HCT116 (cell line): Measurements from ENCODE around the gene ARHGEF37. TPM values are rescaled to one million over a fixed set of nuclear protein-coding genes. Genes with fewer than 3 reads are reported as not detected.

Experiments used
- ATAC-seq: fragments of 200-7000 bp; cut with Tn5 transposase; 2 replicates; pipeline ENCODE4 v1.9.1; 2020; ENCODE audit warnings: mild to moderate bottlenecking, moderate library complexity
- BruUV-seq: library from RNA; stranded (reverse); fragments of 400-500 nt; replicated peaks from 2 replicates; lab custom pipeline; 2021; lab: Mats Ljungman, UMichigan
- CTCF ChIA-PET: fragments of 300-600 bp; sonication (Branson Sonifier 250); formaldehyde crosslinking; loops from one replicate; lab custom pipeline; 2021; ENCODE audit warnings: antibody characterized with exemption; lab: Charles Lee
- POLR2A ChIA-PET: fragments of 300-600, 350-600 bp; sonication (Branson Sonifier 250); formaldehyde crosslinking; loops from one replicate; lab custom pipeline; 2021; ENCODE audit warnings: antibody characterized with exemption; lab: Charles Lee
- RAD21 ChIA-PET, 2 experiments: fragments of 300-600 bp; sonication (Branson Sonifier 250); formaldehyde crosslinking; loops; one replicate each; lab custom pipeline; 2023; ENCODE audit warnings: low total read pairs in 2 of 2; ENCODE audit not compliant: uncharacterized antibody in 2 of 2, unreplicated experiment in 2 of 2, low non-redundant PET in 1 of 2; lab: Charles Lee
- DNase-seq: peaks from one replicate; pipeline ENCODE4 v3.0.0-alpha.2; 2010; ENCODE audit warnings: low read depth, low spot score
- H2AFZ ChIP-seq: fragments of 200-600 bp; shearing (Covaris generic), sonication (generic); 2 replicates; pipeline ENCODE4 v1.6.1; 2017; ENCODE audit warnings: low read depth, mixed run types, mixed read lengths, antibody characterized with exemption, low read length; ENCODE audit not compliant: poor library complexity, severe bottlenecking
- H3K27ac ChIP-seq: 2 replicates; pipeline ENCODE4 v1.5.1; 2012; ENCODE audit warnings: low read depth, low read length
- H3K27me3 ChIP-seq: fragments of 200-600 bp; sonication (generic); 2 replicates; pipeline ENCODE4 v1.6.1; 2016; ENCODE audit warnings: mixed run types, low read length, mixed read lengths; ENCODE audit not compliant: insufficient read depth
- H3K36me3 ChIP-seq, 2 experiments: fragments of 200-500 bp in 1 of 2; fragments of 200-600 bp in 1 of 2; sonication (Bioruptor generic) in 1 of 2; sonication (generic) in 1 of 2; 2 replicates each; pipeline versions ENCODE4 v1.5.1 to v1.6.1; 2014 to 2016; ENCODE audit warnings: low read length in 2 of 2, inconsistent platforms in 1 of 2, mixed read lengths in 1 of 2, mixed run types in 1 of 2; ENCODE audit not compliant: insufficient read depth in 2 of 2, control insufficient read depth in 1 of 2
- H3K4me1 ChIP-seq, 2 experiments: fragments of 200-600 bp in 1 of 2; sonication (generic) in 1 of 2; 2 replicates each; pipeline versions ENCODE4 v1.5.1 to v1.6.1; 2012 to 2017; ENCODE audit warnings: low read length in 2 of 2, inconsistent platforms in 1 of 2, mild to moderate bottlenecking in 1 of 2, mixed read lengths in 1 of 2, mixed run types in 1 of 2, moderate library complexity in 1 of 2; ENCODE audit not compliant: insufficient read depth in 2 of 2, control insufficient read depth in 1 of 2
- H3K4me2 ChIP-seq: fragments of 200-600 bp; sonication (generic); 2 replicates; pipeline ENCODE4 v1.6.1; 2017; ENCODE audit warnings: mixed run types, low read length, mixed read lengths
- H3K4me3 ChIP-seq, 2 experiments: fragments of 200-600 bp in 1 of 2; sonication (generic) in 1 of 2; replicated peaks in 1 of 2; 2 replicates each; pipeline ENCODE4 v1.5.1; 2011 to 2016; ENCODE audit warnings: low read length in 2 of 2, control low read depth in 1 of 2, low read depth in 1 of 2, mild to moderate bottlenecking in 1 of 2, mixed read lengths in 1 of 2, mixed run types in 1 of 2
- H3K79me2 ChIP-seq: fragments of 200-600 bp; sonication (generic); 2 replicates; pipeline ENCODE4 v1.6.1; 2017; ENCODE audit warnings: mild to moderate bottlenecking, mixed run types, low read length, moderate library complexity, mixed read lengths; ENCODE audit not compliant: insufficient read depth
- H3K9ac ChIP-seq: fragments of 200-600 bp; sonication (generic); 2 replicates; pipeline ENCODE4 v1.6.1; 2016; ENCODE audit warnings: low read length, mixed read lengths
- H3K9me2 ChIP-seq: fragments of 200-600 bp; sonication (generic), shearing (Covaris generic); 2 replicates; pipeline ENCODE4 v1.6.1; 2017; ENCODE audit warnings: mixed run types, mild to moderate bottlenecking, moderate library complexity; ENCODE audit not compliant: insufficient read depth
- H3K9me3 ChIP-seq, 2 experiments: fragments of 200-500 bp in 1 of 2; fragments of 200-600 bp in 1 of 2; sonication (Bioruptor generic) in 1 of 2; sonication (generic) in 1 of 2; 2 replicates each; pipeline ENCODE4 v1.6.1; 2014 to 2017; ENCODE audit warnings: low read length in 2 of 2, mixed read lengths in 2 of 2, inconsistent platforms in 1 of 2, low read depth in 1 of 2, mild to moderate bottlenecking in 1 of 2, mixed run types in 1 of 2, moderate library complexity in 1 of 2; ENCODE audit not compliant: control insufficient read depth in 1 of 2, insufficient read depth in 1 of 2
- H4K20me1 ChIP-seq: fragments of 200-600 bp; sonication (generic), shearing (Covaris generic); 2 replicates; pipeline ENCODE4 v1.6.1; 2017; ENCODE audit warnings: mixed run types, mild to moderate bottlenecking, moderate library complexity; ENCODE audit not compliant: insufficient read depth
- ATF3 ChIP-seq: IDR thresholded peaks from 2 replicates; pipeline ENCODE4 v1.6.1; 2012
- CBX3 ChIP-seq: IDR thresholded peaks from 2 replicates; pipeline ENCODE4 v1.6.1; 2012; ENCODE audit warnings: low read depth
- CTCF ChIP-seq, 3 experiments: fragments of 200-600 bp in 1 of 3; sonication (generic) in 1 of 3; IDR thresholded peaks in 2 of 3; conservative IDR thresholded peaks in 1 of 3; 2 replicates each; pipeline ENCODE4 v1.5.1; 2012 to 2017; ENCODE audit warnings: low read depth in 2 of 3, low read length in 2 of 3, antibody characterized with exemption in 1 of 3, borderline replicate concordance in 1 of 3, control low read depth in 1 of 3, mild to moderate bottlenecking in 1 of 3, mixed read lengths in 1 of 3, mixed run types in 1 of 3, moderate library complexity in 1 of 3; ENCODE audit not compliant: insufficient read depth in 1 of 3
- EGR1 ChIP-seq: IDR thresholded peaks from 2 replicates; pipeline ENCODE4 v1.6.1; 2012; ENCODE audit warnings: low read depth
- ELF1 ChIP-seq: IDR thresholded peaks from 2 replicates; pipeline ENCODE4 v1.6.1; 2012; ENCODE audit warnings: low read depth, borderline replicate concordance
- EZH2 ChIP-seq: fragments of 200-600 bp; sonication (generic); IDR thresholded peaks from 2 replicates; pipeline ENCODE4 v1.6.1; 2017; ENCODE audit warnings: antibody characterized with exemption, mixed run types
- EZH2phosphoT487 ChIP-seq: fragments of 200-600 bp; IDR thresholded peaks from 2 replicates; pipeline ENCODE4 v1.6.1; 2018; ENCODE audit warnings: antibody characterized with exemption, borderline replicate concordance
- FOSL1 ChIP-seq: IDR thresholded peaks from 2 replicates; pipeline ENCODE4 v1.6.1; 2012; ENCODE audit warnings: low read depth
- MAX ChIP-seq: IDR thresholded peaks from 2 replicates; pipeline ENCODE4 v1.6.1; 2012
- POLR2A ChIP-seq: IDR thresholded peaks from 2 replicates; pipeline ENCODE4 v1.7.0; 2011; ENCODE audit warnings: borderline replicate concordance; ENCODE audit not compliant: insufficient read depth, insufficient read length; ENCODE audit errors: extremely low read depth
- POLR2AphosphoS5 ChIP-seq: IDR thresholded peaks from 2 replicates; pipeline ENCODE4 v1.6.1; 2011; ENCODE audit warnings: mild to moderate bottlenecking, low read depth, low read length, moderate library complexity
- RAD21 ChIP-seq: IDR thresholded peaks from 2 replicates; pipeline ENCODE4 v1.6.1; 2012; ENCODE audit warnings: low read depth, mild to moderate bottlenecking
- REST ChIP-seq: IDR thresholded peaks from 2 replicates; pipeline ENCODE4 v1.6.1; 2012; ENCODE audit warnings: low read depth
- SIN3A ChIP-seq: IDR thresholded peaks from 2 replicates; pipeline ENCODE4 v1.6.1; 2012; ENCODE audit warnings: low read depth
- SP1 ChIP-seq: IDR thresholded peaks from 2 replicates; pipeline ENCODE4 v1.6.1; 2012; ENCODE audit warnings: low read depth
- SRF ChIP-seq: IDR thresholded peaks from 2 replicates; pipeline ENCODE4 v1.6.1; 2012; ENCODE audit warnings: low read depth
- YY1 ChIP-seq: IDR thresholded peaks from 2 replicates; pipeline ENCODE4 v1.6.1; 2011; ENCODE audit warnings: low read length, low read depth, moderate library complexity, mild to moderate bottlenecking; ENCODE audit not compliant: insufficient replicate concordance; ENCODE audit errors: extremely low read depth
- ZBTB33 ChIP-seq: IDR thresholded peaks from 2 replicates; pipeline ENCODE4 v1.6.1; 2011; ENCODE audit warnings: mild to moderate bottlenecking, low read length, moderate library complexity; ENCODE audit not compliant: insufficient replicate concordance; ENCODE audit errors: extremely low read depth
- ZNF274 ChIP-seq: fragments of 200-500 bp; sonication (Bioruptor generic); IDR thresholded peaks from 2 replicates; pipeline ENCODE4 v1.6.1; 2014; ENCODE audit warnings: mild to moderate bottlenecking, low read depth, low read length, inconsistent platforms
- intact Hi-C: fragments of 100-400 bp; cut with micrococcal nuclease; formaldehyde crosslinking; loops from 2 replicates; pipeline ENCODE4 v1.10.0; 2022
- total RNA-seq: library from RNA; stranded (reverse); gene quantifications from one replicate; pipeline ENCODE4 v1.2.1, GENCODE V29; 2021; ENCODE audit not compliant: unreplicated experiment

Gene ARHGEF37
- total RNA-seq, 1 experiment from 2014 or later, result 7.0 TPM

GRCh38 chr5:149532413-149532812, 48.9 kb upstream of the ARHGEF37 start:
- H3K9me3 ChIP-seq, result no peaks in the 10 kb centered on the region
- H3K4me3 ChIP-seq, result no peak overlapping the region
- ChIA-PET RAD21 (no interaction called here), CTCF (no interaction called here), POLR2A (no interaction called here)
- H3K4me1 ChIP-seq, result peaks cover 4 to 39% of the 10 kb centered on the region in 2 experiments
- peaks cover 100% of the 10 kb centered on the region for H3K79me2 ChIP-seq
- no peak overlapping the region for H3K9ac ChIP-seq
- no peak for TF ChIP-seq FOSL1
- no peak for TF ChIP-seq MAX
- TF ChIP-seq YY1, result no peak
- TF ChIP-seq ZNF274, result no peak
- TF ChIP-seq SRF, result no peak
- TF ChIP-seq ZBTB33, result no peak
- TF ChIP-seq POLR2AphosphoS5, result no peak
- TF ChIP-seq EZH2, result no peak
- no peak for TF ChIP-seq EZH2phosphoT487
- TF ChIP-seq SIN3A, result no peak
- no peak for TF ChIP-seq EGR1
- no peak for TF ChIP-seq ELF1
- no peak for TF ChIP-seq REST
- TF ChIP-seq ATF3, result no peak
- TF ChIP-seq SP1, result no peak
- no peak for TF ChIP-seq CBX3
- no peak for TF ChIP-seq RAD21
- TF ChIP-seq CTCF (IDR thresholded peaks at IDR 0.05 in 2 of 3, conservative IDR thresholded peaks at IDR 0.05 in 1 of 3; ENCODE audit: borderline replicate concordance in 1 of 3, insufficient read depth in 1 of 3, low read depth in 2 of 3, low read length in 2 of 3), result no peak
- TF ChIP-seq POLR2A, result no peak
- intact Hi-C loops, result loop anchor here (5.0 kb wide), 1 partner anchor 35 kb away; no protein-coding TSS in a partner anchor
- H3K27ac ChIP-seq, result no peak overlapping the region
- DNase-seq (no peak), ATAC-seq (no peak)
- peaks cover 57% of the 10 kb centered on the region for H4K20me1 ChIP-seq
- no peaks in the 10 kb centered on the region for H3K9me2 ChIP-seq
- H2AFZ ChIP-seq, result no peak overlapping the region
- H3K4me2 ChIP-seq, result no peak overlapping the region
- BruUV-seq, result no TSS peak
- no peaks in the 10 kb centered on the region for H3K27me3 ChIP-seq
- peaks cover 3 to 23% of the 10 kb centered on the region in 2 experiments; a peak in 3 of 4 replicates for H3K36me3 ChIP-seq
